Astrocyte of the cerebellum (primary cell): ENCODE measurements around the gene TASOR.
"Not testable (repeated sequence)": the region's sequence is repeated elsewhere in the genome, so short reads cannot be mapped to it uniquely, and the experiment has no call there.

Experiments
- DNase-seq: peaks from one replicate; pipeline ENCODE4 v3.0.0-alpha.2; 2011; ENCODE audit warnings: low read depth
- H3K4me3 ChIP-seq: 2 replicates; pipeline ENCODE4 v1.5.1; 2011; ENCODE audit warnings: mild to moderate bottlenecking, low read depth, low read length, moderate library complexity
- CTCF ChIP-seq: IDR thresholded peaks from 2 replicates; pipeline ENCODE4 v1.5.1; 2012; ENCODE audit warnings: low read length, low read depth, moderate library complexity, mild to moderate bottlenecking; ENCODE audit errors: missing control alignments
- in situ Hi-C: cut with HindIII; loops from 2 replicates; pipeline ENCODE4 v1.10.0; 2017; ENCODE audit warnings: low sequenced_read_pairs

Gene TASOR

GRCh38 chr3:56694867-56695683, 12.0 kb upstream of the TASOR start:
- H3K4me3 ChIP-seq, result no peak overlapping the region
- in situ Hi-C loops, result no loop called here
- TF ChIP-seq CTCF, result no peak
- DNase-seq, result no peak

- in situ Hi-C loops, result no loop called here
Measured at GRCh38 chr3:56693750-56694149, 10.7 kb upstream of the TASOR start.

GRCh38 chr3:56692520-56693433, 9.7 kb upstream of the TASOR start:
- in situ Hi-C loops, H3K4me3 ChIP-seq, DNase-seq: not testable (repeated sequence)

More at GRCh38 chr3:56693750-56694149, 10.7 kb upstream of the TASOR start:
- no peak overlapping the region for H3K4me3 ChIP-seq
- TF ChIP-seq CTCF, result no peak
- no peak for DNase-seq

GRCh38 chr3:56692001-56692365, 8.9 kb upstream of the TASOR start:
- in situ Hi-C loops, H3K4me3 ChIP-seq, DNase-seq: not testable (repeated sequence)

GRCh38 chr3:56691165-56692000, 8.3 kb upstream of the TASOR start:
- no peak overlapping the region for H3K4me3 ChIP-seq
- no peak for DNase-seq
- TF ChIP-seq CTCF, result no peak
- in situ Hi-C loops, result no loop called here

- TF ChIP-seq CTCF, result no peak
- in situ Hi-C loops, result no loop called here
- no peak for DNase-seq
- no peak overlapping the region for H3K4me3 ChIP-seq
Measured at GRCh38 chr3:56689303-56689702, 6.2 kb upstream of the TASOR start.

- no peak for DNase-seq
- in situ Hi-C loops, result no loop called here
- no peak overlapping the region for H3K4me3 ChIP-seq
- no peak for TF ChIP-seq CTCF
Measured at GRCh38 chr3:56688191-56688590, 5.1 kb upstream of the TASOR start.
